HG03097 (cell line): ENCODE measurements around the gene RHBDD1.

ENCODE experiments used
- ATAC-seq: cut with Tn5 transposase; IDR thresholded peaks from one replicate; pipeline ENCODE4 v1.9.1; 2021; ENCODE audit not compliant: unreplicated experiment, low FRiP score

RHBDD1 gene

DNA sequence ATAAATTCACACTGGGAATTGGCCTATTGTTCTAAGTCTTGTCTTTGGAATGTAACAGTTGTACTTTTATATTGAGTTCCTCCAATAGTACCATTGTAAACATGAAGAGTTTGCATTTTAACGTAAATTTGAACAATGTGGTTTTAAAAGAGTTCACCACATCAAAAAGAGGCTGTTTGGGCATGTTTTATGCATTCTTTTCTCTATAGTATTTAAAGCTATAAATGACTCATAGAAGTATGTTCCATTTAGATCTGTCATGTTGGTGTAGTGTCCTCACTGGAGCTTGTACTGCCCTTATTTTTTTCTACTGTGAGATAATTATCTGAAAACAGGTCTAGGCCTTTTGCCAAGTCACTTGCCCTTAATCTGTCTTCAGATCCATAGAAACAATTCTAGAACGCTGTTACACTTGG, 141.9 kb downstream of the RHBDD1 start:
- ATAC-seq: no peak

- no peak for ATAC-seq
Observed at GRCh38 chr2:226978300-226978699, 142.4 kb downstream of the RHBDD1 start.

DNA sequence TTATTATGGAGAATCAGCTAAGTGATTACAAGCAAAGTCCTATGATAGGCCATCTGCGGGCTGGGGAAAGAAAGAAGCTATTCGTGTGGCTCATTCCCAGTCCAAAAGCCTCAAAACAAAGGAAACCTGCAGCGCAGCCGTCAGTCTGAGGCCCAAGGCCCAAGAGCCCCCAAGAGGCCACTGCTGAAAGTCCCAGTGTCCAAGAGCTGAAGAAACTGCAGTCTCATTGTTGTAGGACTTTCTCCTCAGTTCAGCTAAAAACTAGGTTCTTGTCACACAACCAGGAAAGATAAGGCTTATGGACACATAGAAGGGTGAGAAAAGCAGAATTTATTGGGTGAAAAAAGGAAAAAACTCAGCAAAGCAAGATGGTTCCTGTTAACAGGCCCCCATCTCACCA, 143.2 kb downstream of the RHBDD1 start:
- no peak for ATAC-seq

DNA sequence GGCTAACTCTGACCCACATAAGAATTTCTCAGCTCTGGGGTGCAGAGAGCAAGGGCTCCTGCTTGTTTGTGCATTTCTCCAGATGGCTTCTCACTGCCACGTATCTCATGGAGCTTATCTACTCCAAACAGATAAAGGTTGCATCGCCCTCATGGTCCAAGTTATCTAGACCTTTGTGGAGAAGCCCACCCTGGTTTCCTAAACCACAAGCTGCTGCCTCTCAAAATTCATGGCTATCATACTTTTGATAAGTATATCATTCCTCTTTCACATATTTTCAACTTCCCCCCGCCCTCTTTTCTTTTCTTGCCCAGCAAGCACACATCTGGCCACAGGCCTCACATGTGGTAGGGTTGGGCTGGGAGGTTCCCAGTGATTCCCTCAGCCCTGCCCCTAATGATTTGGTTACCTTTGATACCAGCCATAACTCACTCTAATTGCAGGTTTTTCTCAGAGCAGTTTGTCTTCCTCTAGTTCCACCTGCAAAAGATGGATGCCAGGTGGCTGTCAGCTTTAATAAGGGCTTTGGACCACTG, 146.0 kb downstream of the RHBDD1 start:
- no peak for ATAC-seq

DNA sequence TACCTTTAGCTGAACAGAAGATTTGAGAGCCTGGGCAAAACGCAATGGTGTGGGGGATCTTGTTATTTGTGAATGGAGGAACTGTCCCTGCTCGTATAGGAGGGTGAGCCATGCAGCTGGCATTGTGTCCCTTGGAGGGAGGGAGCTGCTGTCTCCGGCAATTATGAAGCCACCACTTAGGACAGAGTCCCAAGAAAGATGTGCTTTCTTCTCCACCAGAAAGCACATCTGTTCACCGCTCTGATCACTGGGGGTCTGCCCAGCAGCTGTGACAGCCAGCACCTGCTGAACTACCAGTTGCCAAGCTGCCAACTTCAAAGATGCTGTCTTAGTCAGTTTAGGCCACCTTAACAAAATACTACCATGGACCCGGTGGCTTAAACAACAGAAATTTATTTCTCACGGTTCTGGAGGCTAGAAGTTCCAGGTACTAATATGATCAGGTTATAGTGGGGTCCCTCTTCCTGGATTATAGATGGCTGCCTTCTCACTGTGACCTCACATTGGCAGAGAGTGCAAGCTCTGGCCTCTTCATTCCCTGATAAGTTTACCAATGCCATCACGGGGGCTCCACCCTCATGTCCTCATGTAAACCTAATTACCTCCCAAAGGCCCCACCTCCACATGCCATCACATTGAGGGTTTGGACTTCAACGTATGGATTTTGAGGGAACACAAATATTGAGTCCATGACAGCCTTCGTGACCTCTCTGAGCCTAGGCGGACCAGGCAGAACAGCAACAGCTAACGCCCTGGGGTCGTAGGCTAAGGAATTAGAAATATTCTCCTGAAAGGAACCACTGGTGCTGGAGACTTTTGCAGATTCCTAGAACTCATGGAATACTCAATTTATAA, 148.3 kb downstream of the RHBDD1 start:
- ATAC-seq: no peak

- peak; percentile 97 for ATAC-seq
Observed at GRCh38 chr2:226984750-226985582, 149.1 kb downstream of the RHBDD1 start.

- no peak for ATAC-seq
Observed at GRCh38 chr2:226985583-226985946, 149.7 kb downstream of the RHBDD1 start.

GRCh38 chr2:226991663-226992062, 155.8 kb downstream of the RHBDD1 start:
- no peak for ATAC-seq

DNA sequence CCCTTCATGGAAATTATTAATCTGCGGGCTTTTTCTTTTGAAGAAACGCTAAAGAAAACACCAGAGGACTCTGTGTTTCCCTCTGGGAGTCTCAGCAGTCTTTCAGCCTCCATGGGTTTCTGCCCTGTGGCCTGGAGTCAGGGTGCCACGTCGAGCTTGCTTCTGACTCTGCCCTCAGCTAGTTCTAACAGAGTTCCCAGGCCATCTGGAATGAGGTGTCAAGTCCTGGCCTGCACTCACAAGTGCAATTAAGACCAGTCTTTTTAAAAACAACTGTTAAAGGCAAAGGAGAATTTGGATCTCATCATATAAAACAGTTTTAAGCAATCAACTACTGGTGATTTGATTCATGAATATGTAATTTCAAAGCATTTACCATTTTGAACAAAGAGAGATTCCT, 157.3 kb downstream of the RHBDD1 start:
- ATAC-seq: no peak

DNA sequence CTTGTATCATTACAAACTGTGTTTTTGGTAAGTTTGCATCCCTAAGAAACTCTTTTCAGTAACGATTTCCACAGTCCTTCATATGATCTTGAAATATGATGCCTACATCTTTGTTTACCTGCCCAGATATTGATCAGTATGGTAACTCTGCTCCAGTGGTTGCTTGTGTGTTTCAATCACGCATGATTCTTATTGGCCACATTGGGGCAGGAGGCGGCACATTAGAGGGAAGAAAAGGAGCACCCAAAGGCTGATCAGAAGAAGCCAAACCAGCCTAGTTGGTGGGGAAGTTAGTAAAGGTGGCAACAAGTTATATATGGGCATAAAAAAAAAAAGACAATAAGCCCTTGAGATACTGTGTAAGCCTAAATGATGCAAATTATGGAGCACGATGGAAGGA, 158.9 kb downstream of the RHBDD1 start:
- ATAC-seq: no peak

GRCh38 chr2:226995625-226996041, 159.8 kb downstream of the RHBDD1 start:
- no peak for ATAC-seq

- ATAC-seq: no peak
Observed at GRCh38 chr2:226999661-227000060, 163.8 kb downstream of the RHBDD1 start.

DNA sequence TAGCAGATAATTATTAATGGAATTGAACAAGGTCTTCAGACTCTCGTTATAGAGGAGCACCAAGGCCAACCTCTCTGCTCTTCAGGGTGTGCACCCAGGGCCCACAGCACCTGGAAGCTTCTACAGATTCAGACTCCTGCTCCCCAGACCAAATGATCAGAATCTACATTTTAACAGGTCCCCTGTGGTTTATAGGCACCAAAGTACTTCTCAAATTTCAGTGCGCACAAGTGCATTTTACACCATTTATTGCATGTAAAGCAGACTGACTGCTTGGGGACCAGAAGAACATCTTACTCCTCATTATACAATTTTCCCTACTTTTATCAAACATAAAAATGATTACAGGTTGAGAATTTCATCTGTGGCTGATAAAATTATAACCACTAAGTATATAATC, 164.3 kb downstream of the RHBDD1 start:
- ATAC-seq: no peak

DNA sequence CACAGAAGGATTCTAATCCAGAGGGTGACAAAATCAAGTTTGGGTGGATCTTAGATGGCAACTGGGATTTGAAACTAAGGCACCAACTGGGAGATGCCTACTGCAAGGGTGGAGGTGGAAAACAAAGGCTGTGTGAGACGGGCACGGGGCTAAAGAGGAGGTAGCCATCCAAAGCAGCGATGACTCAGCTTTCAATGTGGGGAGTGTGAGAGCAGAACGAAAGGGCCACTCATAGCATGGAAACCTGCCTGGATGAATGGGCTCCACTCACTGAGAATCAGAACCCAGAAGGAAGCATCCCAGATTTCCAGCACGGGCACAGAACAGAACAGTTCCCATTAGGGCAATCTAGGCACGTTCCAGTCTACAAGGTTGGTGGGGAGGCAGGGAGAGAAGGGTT, 168.6 kb downstream of the RHBDD1 start:
- ATAC-seq: no peak

- no peak for ATAC-seq
Observed at GRCh38 chr2:227006189-227006897, 170.5 kb downstream of the RHBDD1 start.

GRCh38 chr2:227007148-227007547, 171.3 kb downstream of the RHBDD1 start:
- ATAC-seq: no peak

DNA sequence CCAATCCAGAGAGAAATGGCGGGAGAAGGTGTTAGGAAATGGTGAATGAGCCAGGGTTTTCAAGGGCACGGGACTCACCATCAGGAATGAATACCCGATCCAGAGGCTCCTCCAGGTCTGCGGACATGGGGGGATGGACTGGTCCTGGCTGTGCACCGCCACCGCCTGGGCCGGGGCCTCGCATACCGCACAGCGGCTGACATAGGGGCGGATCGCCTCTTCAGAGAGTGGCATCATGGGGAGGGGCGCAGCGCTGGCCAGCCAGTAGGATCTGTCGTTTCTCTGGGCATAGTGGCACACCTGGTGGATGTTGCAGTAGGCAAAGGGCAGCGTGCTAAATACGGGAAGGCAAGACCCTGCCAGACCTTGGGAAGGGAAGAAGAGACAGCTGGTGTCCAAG, 172.1 kb downstream of the RHBDD1 start:
- no peak for ATAC-seq

DNA sequence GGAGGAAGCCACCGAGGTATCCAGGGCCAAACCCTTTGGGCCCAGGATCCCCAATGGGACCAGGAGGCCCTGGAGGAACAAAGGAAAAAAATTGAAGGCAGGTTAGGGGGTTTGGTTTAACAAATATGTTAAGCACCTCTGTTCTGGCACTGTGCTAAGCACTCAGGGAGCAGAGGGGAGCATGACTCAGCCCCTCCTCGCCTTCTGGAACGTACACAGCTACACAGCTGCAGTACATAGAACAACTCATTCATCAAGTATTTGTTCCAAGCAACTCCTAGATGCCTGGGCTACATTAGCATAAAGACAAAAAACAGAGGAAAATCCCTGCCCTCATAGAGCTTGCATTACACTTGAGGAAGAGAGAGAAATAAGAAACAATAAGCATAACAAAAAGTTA, 174.6 kb downstream of the RHBDD1 start:
- no peak for ATAC-seq

DNA sequence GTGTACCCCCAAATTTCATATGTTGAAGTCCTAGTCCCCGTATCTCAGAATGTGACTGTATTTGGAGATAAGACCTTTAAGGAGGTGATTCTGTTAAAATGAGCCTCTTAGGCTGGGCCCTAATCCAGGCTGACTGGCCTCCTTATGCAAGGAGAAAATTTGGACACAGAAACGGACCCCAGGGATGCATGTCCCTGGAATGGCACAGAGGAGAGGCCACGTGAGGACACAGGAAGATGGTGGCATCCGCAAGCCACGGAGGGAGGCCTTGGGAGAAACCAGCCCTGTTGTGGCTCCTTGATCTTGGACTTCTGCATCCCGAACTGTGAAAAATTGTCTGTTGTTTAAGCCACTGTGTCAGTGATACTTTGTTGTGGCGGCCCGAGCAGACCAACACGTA, 177.5 kb downstream of the RHBDD1 start:
- no peak for ATAC-seq

GRCh38 chr2:227013881-227014280, 178.0 kb downstream of the RHBDD1 start:
- no peak for ATAC-seq

DNA sequence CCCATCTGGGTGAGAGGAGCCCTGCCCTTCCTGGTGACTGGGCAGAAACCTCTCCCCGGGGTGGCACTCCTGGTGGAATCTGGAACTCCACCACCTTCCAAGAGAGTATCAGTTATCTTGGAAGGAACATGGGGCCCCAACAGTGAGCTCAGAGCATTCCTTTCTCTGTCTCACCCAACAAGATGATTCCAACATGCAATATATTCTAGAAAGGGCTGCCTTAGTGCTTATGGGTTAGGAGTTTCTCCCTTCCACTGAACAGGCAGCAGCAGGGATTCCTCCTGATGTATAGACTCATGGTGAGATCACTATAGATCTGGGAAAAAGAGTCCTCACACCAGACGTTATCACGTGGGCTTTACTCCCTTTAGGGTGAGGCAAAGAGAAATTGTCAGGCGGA, 181.0 kb downstream of the RHBDD1 start:
- ATAC-seq: no peak
